ENCODE measurements around the gene CEP70. TPM values are rescaled to one million over a fixed set of nuclear protein-coding genes. Genes with fewer than 3 reads are reported as not detected.

CEP70 gene
- total and polyA plus RNA-seq, 10 of the 15 experiments (the other 5 are each of a cell fraction or from before 2014, with no cell fraction given), result 1.4 to 9.3 (median 2.2) TPM

DNA sequence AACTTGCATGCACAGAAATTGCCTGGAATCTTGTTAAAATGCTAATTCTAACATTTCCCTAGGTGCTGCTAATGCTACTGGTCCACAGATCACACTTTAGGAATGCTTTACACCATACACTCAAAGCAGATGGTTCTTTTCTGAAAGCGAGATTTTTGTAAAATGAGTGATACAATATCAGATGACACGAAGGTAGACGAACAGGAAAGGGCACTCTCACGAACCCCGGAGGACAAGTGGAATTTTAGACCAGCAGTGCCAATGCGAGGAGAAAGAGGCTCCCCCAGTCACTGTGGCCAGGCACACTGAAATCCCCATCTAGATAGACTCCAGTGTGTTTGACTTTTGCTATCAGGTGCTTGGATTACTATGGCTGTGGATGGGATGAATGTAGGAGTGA is 35.5 kb upstream of the CEP70 start:
- 61% methylated on average over 6 of the region's 6 CpGs for WGBS (ENCODE audit: insufficient coverage, insufficient replicate concordance, low lambda C conversion rate, missing lambda C conversion rate)
- no peaks in the 10 kb centered on the region for H3K27me3 ChIP-seq (replicated peaks in 1 of 2; ENCODE audit: control insufficient read depth in 2 of 2, insufficient read depth in 2 of 2, low read length in 1 of 2)
- H4K20me1 ChIP-seq (ENCODE audit: control insufficient read depth, insufficient read depth), result no peaks in the 10 kb centered on the region
- H3K4me1 ChIP-seq (ENCODE audit: control insufficient read depth, insufficient read depth, low read length), result peaks cover 4% of the 10 kb centered on the region; the same call in 1 of the 2 replicates
- intact Hi-C loops (cut with micrococcal nuclease; ENCODE audit: unreplicated experiment), result no loop called here
- CTCF ChIA-PET, result interaction anchor here (0.6 kb wide), 1 partner anchor 287 kb away, joined by 4 read pairs; no protein-coding TSS in a partner anchor
- no peaks in the 10 kb centered on the region for H3K79me2 ChIP-seq (ENCODE audit: control insufficient read depth, insufficient read depth, low read length)
- in situ Hi-C loops (cut with MboI), result no loop called here
- no peak overlapping the region for H3K9ac ChIP-seq (ENCODE audit: control insufficient read depth, insufficient read depth, low read length)
- FAIRE-seq, result no peak
- POLR2A ChIA-PET, result no interaction called here
- RAD21 ChIA-PET (ENCODE audit: unreplicated experiment), result no interaction called here
- no peak for DNase-seq (ENCODE audit: low read depth, low spot score)
- BruUV-seq (replicated peaks), result no TSS peak
- SMC1A ChIA-PET (ENCODE audit: uncharacterized antibody, unreplicated experiment), result no interaction called here
- no peak overlapping the region for H2AFZ ChIP-seq (ENCODE audit: control insufficient read depth, low read depth, low read length)
- H3K4me3 ChIP-seq, result no peak overlapping the region
- no peaks in the 10 kb centered on the region for H3K36me3 ChIP-seq (ENCODE audit: control insufficient read depth in 2 of 2, insufficient read depth in 2 of 2, low read length in 1 of 2)
- ATAC-seq, result no peak
- no peak overlapping the region for H3K4me2 ChIP-seq (ENCODE audit: control insufficient read depth, insufficient read depth)
- H3K9me3 ChIP-seq (replicated peaks; ENCODE audit: control insufficient read depth, insufficient read depth, low read length), result no peaks in the 10 kb centered on the region
- no peak overlapping the region for H3K27ac ChIP-seq (ENCODE audit: control insufficient read depth, insufficient read depth)
- TF ChIP-seq CBX3 (IDR thresholded peaks at IDR 0.05; ENCODE audit: borderline replicate concordance, low read depth) (no peak), TARDBP (IDR thresholded peaks at IDR 0.05; ENCODE audit: borderline replicate concordance) (no peak), SMAD5 (IDR thresholded peaks at IDR 0.05; ENCODE audit: low read depth) (no peak), RCOR1 (conservative IDR thresholded peaks at IDR 0.05; ENCODE audit: low read depth, low read length) (no peak), YY1 (IDR thresholded peaks at IDR 0.05; ENCODE audit: low read depth, low read length) (no peak), RBBP5 (conservative IDR thresholded peaks at IDR 0.05) (no peak), EP300 (IDR thresholded peaks at IDR 0.05; ENCODE audit: borderline replicate concordance in 1 of 2, control insufficient read depth in 1 of 2, low read depth in 2 of 2, low read length in 2 of 2) (no peak), CHD4 (IDR thresholded peaks at IDR 0.05) (no peak), EED (IDR thresholded peaks at IDR 0.05; ENCODE audit: low read depth) (no peak)
- TF ChIP-seq, protein P1, sequence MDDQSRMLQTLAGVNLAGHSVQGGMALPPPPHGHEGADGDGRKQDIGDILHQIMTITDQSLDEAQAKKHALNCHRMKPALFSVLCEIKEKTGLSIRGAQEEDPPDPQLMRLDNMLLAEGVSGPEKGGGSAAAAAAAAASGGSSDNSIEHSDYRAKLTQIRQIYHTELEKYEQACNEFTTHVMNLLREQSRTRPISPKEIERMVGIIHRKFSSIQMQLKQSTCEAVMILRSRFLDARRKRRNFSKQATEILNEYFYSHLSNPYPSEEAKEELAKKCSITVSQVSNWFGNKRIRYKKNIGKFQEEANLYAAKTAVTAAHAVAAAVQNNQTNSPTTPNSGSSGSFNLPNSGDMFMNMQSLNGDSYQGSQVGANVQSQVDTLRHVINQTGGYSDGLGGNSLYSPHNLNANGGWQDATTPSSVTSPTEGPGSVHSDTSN (IDR thresholded peaks at IDR 0.05; ENCODE audit: insufficient replicate concordance, low read depth, low read length), result no peak
- TF ChIP-seq, protein P2, sequence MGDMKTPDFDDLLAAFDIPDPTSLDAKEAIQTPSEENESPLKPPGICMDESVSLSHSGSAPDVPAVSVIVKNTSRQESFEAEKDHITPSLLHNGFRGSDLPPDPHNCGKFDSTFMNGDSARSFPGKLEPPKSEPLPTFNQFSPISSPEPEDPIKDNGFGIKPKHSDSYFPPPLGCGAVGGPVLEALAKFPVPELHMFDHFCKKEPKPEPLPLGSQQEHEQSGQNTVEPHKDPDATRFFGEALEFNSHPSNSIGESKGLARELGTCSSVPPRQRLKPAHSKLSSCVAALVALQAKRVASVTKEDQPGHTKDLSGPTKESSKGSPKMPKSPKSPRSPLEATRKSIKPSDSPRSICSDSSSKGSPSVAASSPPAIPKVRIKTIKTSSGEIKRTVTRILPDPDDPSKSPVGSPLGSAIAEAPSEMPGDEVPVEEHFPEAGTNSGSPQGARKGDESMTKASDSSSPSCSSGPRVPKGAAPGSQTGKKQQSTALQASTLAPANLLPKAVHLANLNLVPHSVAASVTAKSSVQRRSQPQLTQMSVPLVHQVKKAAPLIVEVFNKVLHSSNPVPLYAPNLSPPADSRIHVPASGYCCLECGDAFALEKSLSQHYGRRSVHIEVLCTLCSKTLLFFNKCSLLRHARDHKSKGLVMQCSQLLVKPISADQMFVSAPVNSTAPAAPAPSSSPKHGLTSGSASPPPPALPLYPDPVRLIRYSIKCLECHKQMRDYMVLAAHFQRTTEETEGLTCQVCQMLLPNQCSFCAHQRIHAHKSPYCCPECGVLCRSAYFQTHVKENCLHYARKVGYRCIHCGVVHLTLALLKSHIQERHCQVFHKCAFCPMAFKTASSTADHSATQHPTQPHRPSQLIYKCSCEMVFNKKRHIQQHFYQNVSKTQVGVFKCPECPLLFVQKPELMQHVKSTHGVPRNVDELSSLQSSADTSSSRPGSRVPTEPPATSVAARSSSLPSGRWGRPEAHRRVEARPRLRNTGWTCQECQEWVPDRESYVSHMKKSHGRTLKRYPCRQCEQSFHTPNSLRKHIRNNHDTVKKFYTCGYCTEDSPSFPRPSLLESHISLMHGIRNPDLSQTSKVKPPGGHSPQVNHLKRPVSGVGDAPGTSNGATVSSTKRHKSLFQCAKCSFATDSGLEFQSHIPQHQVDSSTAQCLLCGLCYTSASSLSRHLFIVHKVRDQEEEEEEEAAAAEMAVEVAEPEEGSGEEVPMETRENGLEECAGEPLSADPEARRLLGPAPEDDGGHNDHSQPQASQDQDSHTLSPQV (IDR thresholded peaks at IDR 0.05), result no peak
- TF ChIP-seq, protein P3, sequence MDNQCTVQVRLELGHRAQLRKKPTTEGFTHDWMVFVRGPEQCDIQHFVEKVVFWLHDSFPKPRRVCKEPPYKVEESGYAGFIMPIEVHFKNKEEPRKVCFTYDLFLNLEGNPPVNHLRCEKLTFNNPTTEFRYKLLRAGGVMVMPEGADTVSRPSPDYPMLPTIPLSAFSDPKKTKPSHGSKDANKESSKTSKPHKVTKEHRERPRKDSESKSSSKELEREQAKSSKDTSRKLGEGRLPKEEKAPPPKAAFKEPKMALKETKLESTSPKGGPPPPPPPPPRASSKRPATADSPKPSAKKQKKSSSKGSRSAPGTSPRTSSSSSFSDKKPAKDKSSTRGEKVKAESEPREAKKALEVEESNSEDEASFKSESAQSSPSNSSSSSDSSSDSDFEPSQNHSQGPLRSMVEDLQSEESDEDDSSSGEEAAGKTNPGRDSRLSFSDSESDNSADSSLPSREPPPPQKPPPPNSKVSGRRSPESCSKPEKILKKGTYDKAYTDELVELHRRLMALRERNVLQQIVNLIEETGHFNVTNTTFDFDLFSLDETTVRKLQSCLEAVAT (IDR thresholded peaks at IDR 0.05), result no peak
- TF ChIP-seq, protein P4, sequence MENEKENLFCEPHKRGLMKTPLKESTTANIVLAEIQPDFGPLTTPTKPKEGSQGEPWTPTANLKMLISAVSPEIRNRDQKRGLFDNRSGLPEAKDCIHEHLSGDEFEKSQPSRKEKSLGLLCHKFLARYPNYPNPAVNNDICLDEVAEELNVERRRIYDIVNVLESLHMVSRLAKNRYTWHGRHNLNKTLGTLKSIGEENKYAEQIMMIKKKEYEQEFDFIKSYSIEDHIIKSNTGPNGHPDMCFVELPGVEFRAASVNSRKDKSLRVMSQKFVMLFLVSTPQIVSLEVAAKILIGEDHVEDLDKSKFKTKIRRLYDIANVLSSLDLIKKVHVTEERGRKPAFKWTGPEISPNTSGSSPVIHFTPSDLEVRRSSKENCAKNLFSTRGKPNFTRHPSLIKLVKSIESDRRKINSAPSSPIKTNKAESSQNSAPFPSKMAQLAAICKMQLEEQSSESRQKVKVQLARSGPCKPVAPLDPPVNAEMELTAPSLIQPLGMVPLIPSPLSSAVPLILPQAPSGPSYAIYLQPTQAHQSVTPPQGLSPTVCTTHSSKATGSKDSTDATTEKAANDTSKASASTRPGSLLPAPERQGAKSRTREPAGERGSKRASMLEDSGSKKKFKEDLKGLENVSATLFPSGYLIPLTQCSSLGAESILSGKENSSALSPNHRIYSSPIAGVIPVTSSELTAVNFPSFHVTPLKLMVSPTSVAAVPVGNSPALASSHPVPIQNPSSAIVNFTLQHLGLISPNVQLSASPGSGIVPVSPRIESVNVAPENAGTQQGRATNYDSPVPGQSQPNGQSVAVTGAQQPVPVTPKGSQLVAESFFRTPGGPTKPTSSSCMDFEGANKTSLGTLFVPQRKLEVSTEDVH (IDR thresholded peaks at IDR 0.05; ENCODE audit: low read depth, partially characterized antibody), result no peak
- TF ChIP-seq, protein P5, sequence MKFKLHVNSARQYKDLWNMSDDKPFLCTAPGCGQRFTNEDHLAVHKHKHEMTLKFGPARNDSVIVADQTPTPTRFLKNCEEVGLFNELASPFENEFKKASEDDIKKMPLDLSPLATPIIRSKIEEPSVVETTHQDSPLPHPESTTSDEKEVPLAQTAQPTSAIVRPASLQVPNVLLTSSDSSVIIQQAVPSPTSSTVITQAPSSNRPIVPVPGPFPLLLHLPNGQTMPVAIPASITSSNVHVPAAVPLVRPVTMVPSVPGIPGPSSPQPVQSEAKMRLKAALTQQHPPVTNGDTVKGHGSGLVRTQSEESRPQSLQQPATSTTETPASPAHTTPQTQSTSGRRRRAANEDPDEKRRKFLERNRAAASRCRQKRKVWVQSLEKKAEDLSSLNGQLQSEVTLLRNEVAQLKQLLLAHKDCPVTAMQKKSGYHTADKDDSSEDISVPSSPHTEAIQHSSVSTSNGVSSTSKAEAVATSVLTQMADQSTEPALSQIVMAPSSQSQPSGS (IDR thresholded peaks at IDR 0.05; ENCODE audit: low read length), result no peak

Measured in GM12878 (cell line).